NCI-H2227 treated with DMSO at 0.1 percent for 48 hours (cell line): ENCODE measurements around the gene C19orf73.
"Not testable (repeated sequence)": the region's sequence is repeated elsewhere in the genome, so short reads cannot be mapped to it uniquely, and the experiment has no call there.

ENCODE experiments used
- DNase-seq: peaks from one replicate; lab custom pipeline; 2025; lab: John Stamatoyannopoulos, UW

C19orf73 gene

DNA sequence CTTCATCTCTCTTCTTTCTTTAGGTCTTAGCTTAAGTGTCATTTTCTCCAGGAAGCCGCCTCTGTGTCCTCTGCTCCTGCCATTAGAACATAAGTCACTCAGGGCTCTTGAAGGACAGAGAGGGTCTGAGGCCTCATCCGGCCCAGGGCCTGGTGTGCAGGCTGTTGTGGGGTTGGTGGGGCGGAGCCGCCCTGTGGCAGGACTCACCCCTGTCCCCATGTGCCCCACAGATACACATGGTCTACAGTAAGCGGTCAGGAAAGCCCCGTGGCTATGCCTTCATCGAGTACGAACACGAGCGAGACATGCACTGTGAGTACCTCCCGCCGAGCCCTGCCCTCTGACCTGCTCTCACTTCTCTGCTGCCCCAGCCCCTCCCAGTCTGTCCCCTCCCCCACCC lies 17.8 kb downstream of the C19orf73 start:
- no peak for DNase-seq

- no peak for DNase-seq
Measured at GRCh38 chr19:49098795-49099194, 20.1 kb downstream of the C19orf73 start.

DNA sequence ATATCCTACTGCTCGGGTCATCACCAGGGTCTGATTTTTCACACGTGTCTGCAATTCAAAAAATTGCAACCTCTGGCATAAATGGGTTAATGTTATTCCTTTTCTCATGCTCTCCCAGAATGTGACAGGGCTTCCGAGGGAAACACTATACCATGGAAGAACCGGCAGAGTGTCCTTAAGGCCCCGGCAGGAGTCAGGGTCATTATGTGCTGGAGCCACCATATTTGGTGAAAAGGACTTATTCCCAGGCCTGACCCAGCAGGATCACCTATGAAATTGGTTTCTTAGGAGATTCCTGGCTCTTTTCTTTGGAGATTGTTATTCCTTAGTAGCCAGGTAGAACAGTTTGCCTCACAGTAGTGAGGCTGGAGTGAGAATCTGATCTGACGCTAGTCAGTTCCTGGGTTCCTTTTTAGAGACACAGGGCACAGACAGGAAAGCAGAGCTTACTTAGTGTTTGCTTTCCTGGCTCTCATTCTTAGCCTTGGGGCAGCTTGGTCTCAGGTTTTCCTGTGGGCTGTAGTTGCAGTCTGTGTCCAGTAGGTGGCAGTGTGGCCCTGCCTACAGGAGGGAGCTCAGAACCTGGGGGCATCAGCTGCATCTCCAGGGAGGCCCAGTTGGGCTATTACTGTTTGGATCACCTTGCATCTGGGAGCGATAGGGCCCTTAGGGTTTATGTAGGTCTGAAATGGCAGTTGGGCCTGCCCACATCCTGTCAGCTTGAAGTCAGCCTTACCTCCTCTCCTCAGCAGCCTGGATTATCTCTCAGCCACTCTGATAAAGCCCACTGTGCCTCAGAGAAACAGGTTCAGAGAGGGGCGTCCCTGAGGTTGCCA lies 21.3 kb downstream of the C19orf73 start:
- peak; percentile 68 for DNase-seq

DNA sequence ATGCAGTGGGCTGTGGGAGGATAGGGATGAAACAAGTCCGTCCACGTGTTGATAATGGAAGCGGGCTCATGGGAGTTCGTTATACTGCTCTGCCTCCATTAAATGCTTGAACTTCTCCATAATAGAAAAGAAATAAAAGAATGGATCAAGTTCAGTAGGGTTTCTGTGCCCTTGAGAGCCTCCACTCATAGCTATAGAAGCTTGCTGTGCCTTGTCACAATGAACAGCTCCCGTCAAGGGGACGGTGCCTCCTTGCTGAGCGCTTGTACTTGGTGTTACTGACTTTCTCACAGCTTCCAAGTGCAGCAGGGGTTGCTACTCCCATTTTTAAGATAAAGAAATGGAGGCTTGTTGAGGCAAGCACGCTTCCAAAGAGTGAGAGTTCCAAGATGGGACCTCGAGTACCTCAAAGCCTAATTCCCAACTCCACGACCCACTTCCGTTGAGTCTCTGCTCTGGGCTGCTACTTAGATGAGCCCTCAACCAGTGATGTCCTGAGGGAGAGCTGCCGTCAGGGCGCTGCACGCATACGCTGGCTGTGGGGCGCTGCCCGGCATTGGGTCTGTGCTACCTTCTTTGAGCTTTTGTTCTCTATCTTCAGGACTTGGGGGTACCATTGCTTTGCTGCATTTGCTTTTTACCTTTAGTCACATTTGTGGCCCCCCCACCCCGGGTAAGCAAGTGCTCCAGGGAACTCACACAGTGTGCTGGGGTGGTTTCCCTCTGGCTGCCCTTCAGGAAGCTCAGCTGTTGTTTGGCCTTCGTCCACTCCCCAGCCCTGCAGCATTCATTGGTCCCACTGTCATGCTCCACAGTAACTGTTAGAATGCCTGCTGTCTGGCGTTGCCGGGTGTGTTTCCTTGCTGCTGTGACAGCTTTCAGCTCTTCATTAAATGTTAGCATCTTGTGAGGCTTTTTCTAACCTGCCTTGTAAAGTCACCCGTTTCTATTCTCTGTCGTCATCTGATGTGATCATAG lies 24.1 kb downstream of the C19orf73 start:
- DNase-seq: no peak

GRCh38 chr19:49092686-49093085 lies 26.3 kb downstream of the C19orf73 start:
- no peak for DNase-seq

GRCh38 chr19:49091391-49092038 lies 27.4 kb downstream of the C19orf73 start:
- DNase-seq: no peak

- no peak for DNase-seq
Measured at GRCh38 chr19:49086296-49086695, 32.6 kb downstream of the C19orf73 start.

DNA sequence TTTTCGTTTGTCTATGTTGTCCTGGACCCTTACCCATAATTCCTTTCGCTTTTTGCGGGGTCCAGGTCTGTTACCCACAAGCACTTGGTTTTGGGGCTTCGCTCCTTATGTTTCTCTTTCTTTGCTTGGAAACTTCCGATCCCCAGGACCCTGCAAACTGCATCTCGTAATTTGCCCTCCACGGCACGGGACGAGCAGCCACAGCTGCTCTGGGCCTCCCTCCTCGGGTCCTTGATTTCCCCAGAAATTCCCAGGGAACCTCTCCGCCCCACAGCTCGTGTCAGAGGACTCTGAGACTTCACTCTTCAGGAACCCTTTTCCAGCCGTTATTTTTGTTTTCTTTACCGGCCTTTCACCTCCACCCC lies 33.1 kb downstream of the C19orf73 start:
- no peak for DNase-seq

DNA sequence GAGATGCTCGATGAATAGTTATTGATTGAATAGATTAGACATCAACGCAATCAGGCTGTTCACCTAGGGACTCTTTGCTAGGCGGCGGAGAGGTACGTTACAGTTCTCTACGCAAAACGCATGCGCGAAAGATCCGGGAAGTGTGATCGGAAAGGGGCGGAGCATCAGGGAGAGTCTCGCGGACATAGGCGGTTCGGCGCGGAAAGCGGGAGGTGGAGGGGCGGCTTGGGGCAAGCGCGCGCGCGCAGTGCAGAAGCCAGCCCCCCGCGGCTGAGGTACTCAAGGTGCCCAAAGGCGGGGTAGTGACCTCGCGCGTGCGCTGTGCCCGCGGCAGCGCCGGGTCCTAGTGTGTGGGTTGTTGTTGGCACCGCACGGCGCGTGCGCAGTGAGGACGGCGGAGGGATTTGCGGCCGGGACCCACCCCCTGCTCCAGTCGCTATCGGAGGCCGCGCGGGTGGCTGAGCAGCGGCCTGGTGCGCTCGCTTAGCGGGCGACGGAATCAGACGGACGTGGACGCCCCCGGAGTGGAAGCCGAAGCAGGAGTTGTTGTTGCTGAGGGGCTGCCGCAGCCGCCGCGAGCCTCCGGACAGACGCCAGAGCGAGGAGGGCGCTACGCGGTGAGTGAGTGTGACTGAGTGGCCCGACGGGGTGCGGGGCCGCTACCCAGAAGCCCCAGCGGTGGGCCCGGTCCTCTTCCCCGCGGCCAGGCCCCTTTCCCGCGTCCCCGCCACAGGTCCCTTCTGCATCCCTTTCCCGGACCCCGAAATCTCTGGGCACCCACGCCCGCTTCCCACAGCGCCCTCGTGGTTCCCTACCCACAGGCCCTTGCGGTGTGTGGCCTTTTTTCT lies 33.7 kb downstream of the C19orf73 start, which contains the start of gene SNRNP70:
SNRNP70 (plus strand) TSS at position 432 of the 848 bp plus-strand sequence. CDS start 964 bp downstream, outside the sequence.
- DNase-seq: peak; percentile 98

- no peak for DNase-seq
Measured at GRCh38 chr19:49084206-49085019, 34.5 kb downstream of the C19orf73 start.

DNA sequence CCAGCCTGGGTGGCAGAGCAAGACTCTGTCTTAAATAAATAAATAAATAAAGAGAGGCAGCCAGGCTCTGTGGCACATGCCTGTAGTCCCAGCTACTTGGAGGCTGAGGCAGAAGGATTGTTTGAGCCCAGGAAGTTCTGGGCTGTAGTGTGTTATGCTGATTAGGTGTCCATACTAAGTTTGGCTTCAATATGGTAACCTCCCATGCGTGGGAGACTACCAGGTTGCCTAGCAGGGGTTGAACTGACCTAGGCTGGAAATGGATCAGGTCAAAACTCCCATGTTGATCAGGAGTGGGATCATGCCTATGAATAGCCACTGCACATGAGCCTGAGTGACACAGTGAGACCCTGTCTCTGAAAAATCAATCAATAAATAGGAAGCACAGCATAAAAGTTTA lies 37.7 kb downstream of the C19orf73 start:
- DNase-seq: no peak

- no peak for DNase-seq
Measured at GRCh38 chr19:49080392-49080791, 38.6 kb downstream of the C19orf73 start.

DNA sequence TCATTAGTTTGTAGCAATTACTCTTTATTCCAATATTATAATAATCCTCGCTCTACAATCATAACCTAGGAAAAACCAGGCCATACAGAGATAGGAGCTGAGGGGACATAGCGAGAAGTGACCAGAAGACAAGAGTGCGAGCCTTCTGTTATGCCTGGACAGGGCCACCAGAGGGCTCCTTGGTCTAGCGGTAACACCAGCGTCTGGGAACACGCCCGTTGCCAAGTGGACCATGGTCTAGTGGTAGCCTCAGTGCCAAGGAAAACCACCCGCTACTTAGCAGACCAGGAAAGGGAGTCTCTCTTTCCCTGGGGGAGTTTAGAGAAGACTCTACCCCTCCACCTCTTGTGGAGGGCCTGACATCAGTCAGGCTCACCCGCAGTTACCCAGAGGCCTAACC lies 44.1 kb downstream of the C19orf73 start:
- DNase-seq: not testable (repeated sequence)

DNA sequence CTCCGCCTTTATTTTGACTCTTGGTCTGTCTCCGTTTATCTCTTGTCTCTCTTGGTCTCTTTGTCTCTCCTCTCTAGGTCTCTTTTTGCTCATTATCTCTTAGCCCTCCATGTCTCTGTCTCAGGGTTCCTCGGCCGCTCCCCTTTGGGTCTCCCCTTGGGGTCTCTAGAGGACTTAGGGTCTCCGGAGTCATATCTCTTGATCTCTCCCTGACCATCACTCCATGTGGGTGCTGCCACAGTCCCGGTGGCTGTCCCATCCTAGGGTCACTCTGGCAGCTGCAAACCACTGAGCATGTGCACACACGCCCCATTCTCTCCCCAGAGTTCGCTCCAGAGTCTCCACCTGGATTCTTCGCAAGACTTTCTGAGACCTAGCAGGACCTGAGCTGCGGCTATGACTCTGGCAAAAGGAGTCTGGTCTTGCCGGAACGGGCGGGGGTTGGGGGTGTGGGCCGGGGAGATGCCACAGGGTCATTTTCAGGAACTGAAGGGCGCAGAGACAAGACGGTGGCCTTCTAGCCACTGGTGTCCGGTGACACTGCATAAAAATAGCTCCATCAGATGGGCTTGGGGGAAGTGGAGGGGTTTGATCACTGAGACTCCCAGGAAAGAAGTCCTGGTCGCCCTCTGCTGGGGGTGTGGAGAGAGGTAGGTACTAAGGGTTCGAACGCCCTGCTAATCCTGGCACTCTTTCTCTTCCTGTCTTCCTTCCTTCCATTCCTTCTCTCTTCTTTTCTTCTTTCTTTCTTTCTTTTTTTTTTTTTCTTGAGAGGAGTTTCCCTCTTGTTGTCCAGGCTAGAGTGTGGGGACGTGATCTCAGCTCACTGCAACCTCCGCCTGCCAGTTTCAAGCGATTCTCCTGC lies 45.2 kb downstream of the C19orf73 start:
- DNase-seq: no peak

- DNase-seq: no peak
Measured at GRCh38 chr19:49071860-49072547, 46.9 kb downstream of the C19orf73 start.

DNA sequence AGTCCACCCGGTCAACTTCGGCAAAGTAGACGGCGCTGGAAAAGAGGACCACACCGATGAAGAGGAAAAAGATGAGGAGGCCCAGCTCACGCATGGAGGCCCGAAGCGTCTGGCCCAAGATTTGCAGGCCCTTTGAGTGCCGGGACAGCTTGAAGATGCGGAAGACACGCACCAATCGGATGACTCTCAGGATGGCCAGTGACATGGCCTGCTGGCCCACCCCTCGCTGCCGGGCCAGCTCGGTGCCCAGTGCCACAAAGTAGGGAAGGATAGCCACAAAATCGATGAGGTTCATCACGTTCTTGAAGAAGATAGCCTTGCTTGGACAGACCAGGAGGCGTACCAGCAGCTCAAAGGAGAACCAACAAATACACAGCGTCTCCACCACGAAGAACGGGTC lies 48.5 kb downstream of the C19orf73 start:
- DNase-seq: no peak

- no peak for DNase-seq
Measured at GRCh38 chr19:49069026-49069425, 49.9 kb downstream of the C19orf73 start.
